LNCAP (cell line): ENCODE results near the gene ITGA3.

ENCODE experiments used
- TF ChIP-seq, protein P1 (sequence below): fragments of 450-650 bp; IDR thresholded peaks from 2 replicates; pipeline ENCODE4 v1.5.1; 2017; ENCODE audit warnings: mild to moderate bottlenecking

Gene ITGA3

DNA sequence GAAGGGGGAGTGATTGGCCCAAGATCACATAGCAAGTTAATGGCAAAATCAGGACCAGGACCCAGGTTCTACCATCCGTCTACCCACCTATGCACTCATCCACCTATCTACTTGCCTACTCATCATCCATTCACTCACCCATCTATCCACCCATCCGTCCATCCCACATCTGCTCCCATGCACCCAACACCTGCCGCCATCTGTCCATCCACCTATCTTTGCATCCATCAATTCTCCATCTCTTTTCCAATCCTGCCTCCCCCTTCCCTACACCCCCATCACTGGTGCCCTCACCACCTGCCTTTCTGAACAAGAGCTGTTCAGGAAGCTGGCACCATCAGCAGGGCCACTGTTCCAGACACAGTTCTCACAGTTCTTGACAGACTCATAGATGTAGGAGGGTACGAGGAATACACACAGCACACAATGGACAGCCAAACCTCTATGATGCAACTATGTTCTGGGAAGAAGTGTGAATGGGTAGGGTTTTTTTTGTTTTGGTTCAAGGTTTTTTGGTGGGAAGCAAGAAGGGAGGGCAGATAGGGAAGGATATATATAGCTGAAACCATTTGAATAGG lies 69.6 kb downstream of the ITGA3 start:
- TF ChIP-seq, protein P1, sequence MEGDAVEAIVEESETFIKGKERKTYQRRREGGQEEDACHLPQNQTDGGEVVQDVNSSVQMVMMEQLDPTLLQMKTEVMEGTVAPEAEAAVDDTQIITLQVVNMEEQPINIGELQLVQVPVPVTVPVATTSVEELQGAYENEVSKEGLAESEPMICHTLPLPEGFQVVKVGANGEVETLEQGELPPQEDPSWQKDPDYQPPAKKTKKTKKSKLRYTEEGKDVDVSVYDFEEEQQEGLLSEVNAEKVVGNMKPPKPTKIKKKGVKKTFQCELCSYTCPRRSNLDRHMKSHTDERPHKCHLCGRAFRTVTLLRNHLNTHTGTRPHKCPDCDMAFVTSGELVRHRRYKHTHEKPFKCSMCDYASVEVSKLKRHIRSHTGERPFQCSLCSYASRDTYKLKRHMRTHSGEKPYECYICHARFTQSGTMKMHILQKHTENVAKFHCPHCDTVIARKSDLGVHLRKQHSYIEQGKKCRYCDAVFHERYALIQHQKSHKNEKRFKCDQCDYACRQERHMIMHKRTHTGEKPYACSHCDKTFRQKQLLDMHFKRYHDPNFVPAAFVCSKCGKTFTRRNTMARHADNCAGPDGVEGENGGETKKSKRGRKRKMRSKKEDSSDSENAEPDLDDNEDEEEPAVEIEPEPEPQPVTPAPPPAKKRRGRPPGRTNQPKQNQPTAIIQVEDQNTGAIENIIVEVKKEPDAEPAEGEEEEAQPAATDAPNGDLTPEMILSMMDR = no peak

DNA sequence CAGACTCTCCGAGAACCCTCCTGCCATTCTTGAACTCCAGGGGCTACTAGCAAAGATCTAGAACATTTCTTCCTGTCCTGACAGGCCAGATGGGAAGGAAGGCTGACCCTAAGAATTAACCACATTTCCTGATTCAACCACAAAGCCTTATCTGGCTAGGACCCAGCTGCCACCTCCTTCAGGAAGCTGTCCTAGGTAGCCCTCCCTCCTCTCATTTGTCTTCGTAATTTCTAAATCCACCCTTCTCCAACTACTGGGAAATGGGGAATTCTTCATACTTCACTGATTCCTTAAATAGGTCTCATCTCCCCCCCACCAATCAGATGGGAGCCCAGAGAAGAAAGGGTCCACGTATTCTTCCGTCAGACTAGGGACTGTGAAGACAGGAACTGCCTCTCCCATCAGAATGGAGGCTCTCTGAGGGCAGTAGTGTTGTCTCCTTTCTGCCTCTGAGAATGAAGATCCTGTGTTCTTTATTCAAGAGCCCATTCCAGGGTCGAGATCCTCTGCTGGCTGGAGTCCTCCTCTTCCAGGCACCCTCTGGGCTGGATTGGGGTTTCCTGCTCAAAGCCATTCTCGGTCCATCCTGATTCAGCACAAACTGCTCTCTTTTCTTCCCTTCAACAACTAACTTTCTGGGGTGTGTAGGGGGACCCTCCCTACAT lies 71.9 kb downstream of the ITGA3 start:
- TF ChIP-seq, protein P1 = no peak

DNA sequence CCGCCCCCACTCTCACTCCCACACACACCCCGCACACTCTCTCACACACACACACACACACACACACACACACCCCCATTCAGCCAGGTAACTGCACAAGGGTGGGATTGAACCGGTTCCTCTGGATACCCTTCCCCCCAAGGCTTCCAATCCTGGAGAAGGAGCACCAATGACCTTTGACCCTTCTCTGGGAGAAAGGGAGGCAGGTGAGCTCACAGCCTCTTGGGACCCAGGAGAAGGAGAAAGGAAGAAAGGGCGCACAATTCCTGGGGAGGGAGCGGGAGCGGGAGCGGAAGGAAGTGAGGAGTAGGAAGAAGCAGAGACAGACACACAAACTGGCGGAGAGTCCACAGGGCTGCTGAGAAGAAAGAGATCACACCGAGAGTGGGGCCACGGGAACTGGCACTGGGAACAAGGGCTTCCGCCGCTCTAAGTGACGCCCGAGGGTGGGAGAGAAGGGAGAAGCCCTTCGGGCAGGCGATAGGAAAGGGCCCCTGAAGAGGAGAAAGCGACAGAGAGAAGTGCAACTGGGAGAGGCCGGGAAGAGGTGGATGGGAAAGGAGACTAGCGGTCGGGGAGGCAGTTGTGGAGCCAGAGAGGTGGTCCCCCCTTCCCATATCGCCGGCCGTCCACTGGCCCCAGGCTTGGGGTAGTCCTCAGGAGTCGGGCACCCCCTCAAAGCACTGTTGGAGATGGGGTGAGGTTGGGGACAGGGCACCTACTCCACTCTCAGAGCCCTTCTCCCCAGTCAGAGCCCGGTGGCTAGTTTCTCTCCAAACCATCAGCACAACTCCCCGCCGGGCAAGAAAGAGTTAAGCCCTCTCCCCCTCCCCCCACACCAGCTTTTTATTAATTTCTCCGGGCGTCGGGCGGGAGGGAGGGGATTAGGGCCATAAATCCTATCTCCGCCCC lies 72.8 kb downstream of the ITGA3 start:
- TF ChIP-seq, protein P1 = no peak

DNA sequence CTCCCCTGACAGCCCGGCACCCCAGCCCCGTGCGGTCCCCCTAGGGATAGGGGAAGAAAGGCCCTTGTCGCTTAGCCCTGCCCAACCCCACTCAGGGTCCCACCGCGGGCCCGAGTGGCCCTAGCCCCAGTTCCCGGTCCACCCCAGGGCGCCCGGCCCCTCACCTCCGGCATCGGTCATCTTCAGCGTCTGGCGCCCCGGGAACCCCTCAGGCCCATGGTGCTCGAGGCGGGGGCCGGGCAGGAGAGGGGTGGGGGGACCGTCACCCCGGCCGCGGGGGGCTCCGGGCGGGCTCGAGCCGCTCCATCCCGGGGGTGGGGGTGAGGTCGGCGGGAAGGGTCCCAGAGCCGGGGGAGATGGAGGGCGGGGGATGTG lies 73.4 kb downstream of the ITGA3 start:
- TF ChIP-seq, protein P1 = no peak

DNA sequence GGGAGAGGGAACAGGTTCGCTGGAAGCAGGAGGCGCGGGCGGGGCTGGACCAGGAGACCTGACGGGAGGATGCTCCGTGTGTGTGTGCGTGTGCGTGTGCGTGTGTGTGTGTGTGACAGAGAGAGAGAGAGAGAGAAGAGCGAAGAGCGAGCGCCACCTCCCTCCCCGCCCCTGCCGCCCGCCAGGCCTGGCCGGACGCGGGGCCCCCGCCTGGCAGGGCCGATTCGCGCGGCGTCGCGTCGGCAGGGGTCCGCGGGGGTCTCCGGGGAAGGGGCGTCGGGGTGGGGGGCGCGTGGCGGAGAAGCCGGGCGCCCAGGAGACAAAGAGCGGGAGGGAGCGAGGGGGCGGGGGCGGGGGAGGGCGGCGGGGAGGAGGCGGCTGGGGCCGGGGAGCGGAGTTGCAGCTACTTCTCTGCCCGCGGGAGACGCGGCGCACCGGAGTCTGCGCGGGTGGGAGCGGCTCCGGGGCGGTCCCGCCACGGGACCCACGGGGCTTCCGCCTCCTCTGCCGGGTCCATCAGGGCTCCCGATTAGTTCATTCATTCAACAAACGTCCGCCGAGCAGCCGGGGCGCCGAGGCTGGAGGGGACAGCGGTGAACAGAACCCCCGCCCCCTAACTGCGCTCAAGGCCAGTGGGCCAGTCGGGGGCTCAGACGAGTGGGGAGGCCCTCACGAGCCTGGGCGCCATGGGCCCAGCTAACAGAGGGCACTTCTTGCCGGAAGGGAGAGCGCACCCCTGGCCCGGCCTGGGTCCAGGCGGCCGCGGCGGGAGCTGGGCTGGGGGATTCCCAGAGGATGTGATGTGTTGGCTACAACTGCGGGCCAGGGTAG lies 74.0 kb downstream of the ITGA3 start, which contains the start of gene SAMD14:
Gene SAMD14 (minus strand): TSS at position 433 of the 831 bp plus-strand sequence. CDS start 5,201 bp downstream, outside the sequence.
- TF ChIP-seq, protein P1 = no peak

DNA sequence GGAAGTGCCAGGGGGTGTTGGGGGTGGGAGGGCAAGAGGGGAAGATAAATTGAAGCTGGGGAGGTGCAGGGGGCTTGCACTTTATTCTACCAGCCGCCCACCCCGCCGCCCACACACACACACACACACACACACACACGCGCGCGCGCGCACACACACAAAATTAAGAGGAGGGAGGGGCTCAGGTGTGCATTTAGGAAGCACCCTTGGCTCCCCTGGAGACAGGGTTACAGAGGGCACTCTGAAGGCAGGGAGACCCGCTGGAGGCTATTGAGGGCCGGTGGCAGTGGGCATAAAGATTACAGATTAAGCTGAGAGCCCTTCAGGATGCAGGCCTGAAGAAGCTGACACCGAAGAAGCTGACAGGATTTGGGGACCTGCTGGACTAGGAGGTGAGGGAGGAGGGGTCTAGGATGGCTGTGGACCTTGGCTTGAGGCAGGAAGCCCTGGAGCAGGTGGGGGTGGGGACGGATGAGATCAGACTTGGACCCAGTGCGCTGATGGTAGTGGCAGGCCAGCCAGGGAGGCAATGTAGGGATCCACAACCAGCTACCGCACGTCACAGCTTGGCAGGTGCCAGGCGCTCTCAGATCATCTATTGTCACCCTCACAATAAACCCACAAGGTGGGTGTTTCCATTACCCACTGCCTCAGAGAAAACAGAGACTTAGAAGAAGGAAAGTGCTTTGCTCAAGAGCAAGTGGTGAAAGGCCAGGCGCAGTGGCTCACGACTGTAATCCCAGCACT lies 74.8 kb downstream of the ITGA3 start:
- TF ChIP-seq, protein P1 = no peak
